Fibroblast of villous mesenchyme (primary cell): Measurements from ENCODE around the gene IQUB. TPM values are rescaled to one million over a fixed set of nuclear protein-coding genes. Genes with fewer than 3 reads are reported as not detected.
A peak's percentile ranks its signal among the peaks of the same experiment; 100 is the strongest.
"Not testable (repeated sequence)": the region's sequence is repeated elsewhere in the genome, so short reads cannot be mapped to it uniquely, and the experiment has no call there.

Experiments
- DNase-seq: peaks from one replicate; pipeline ENCODE4 v3.0.0-alpha.2; 2010; ENCODE audit warnings: low read depth
- H3K4me3 ChIP-seq: 2 replicates; pipeline ENCODE4 v1.5.1; 2011; ENCODE audit warnings: low read depth, mild to moderate bottlenecking, low read length
- small RNA-seq: library from RNA; depleted of rRNA; stranded (forward); fragments of <200 nt; gene quantifications from one replicate; pipeline ENCODE3, GENCODE V24; 2012
- total RNA-seq: library from RNA; depleted of rRNA; stranded (reverse); fragments of >200 nt; gene quantifications from 2 replicates; pipeline ENCODE4 v1.2.3, GENCODE V29; 2012
- TF ChIP-seq, protein P1 (sequence below): IDR thresholded peaks from 2 replicates; pipeline ENCODE4 v1.5.1; 2012; ENCODE audit warnings: low read depth, mild to moderate bottlenecking, low read length; ENCODE audit not compliant: insufficient read depth

IQUB gene
- total RNA-seq, 1 donor = 0.43 TPM

DNA sequence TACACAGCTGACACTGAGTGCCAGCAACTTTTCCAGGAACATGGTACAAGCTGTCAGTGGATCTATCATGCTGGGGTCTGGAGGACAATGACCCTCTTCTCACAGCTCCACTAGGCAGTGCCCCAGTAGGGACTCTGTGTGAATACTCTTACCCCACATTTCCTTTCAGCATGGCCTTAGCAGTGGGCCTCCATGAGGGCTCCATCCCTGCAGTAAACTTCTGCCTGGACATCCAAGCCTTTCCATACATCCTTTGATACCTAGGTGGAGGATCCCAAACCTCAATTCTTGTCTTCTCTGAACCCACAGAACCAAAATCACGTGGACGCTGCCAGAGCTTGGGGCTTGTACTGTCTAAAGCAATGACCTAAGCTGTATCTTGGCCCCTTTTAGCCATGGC is 116.8 kb downstream of the IQUB start:
- DNase-seq = no peak
- TF ChIP-seq, protein P1, sequence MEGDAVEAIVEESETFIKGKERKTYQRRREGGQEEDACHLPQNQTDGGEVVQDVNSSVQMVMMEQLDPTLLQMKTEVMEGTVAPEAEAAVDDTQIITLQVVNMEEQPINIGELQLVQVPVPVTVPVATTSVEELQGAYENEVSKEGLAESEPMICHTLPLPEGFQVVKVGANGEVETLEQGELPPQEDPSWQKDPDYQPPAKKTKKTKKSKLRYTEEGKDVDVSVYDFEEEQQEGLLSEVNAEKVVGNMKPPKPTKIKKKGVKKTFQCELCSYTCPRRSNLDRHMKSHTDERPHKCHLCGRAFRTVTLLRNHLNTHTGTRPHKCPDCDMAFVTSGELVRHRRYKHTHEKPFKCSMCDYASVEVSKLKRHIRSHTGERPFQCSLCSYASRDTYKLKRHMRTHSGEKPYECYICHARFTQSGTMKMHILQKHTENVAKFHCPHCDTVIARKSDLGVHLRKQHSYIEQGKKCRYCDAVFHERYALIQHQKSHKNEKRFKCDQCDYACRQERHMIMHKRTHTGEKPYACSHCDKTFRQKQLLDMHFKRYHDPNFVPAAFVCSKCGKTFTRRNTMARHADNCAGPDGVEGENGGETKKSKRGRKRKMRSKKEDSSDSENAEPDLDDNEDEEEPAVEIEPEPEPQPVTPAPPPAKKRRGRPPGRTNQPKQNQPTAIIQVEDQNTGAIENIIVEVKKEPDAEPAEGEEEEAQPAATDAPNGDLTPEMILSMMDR = no peak
- no peak overlapping the region for H3K4me3 ChIP-seq

DNA sequence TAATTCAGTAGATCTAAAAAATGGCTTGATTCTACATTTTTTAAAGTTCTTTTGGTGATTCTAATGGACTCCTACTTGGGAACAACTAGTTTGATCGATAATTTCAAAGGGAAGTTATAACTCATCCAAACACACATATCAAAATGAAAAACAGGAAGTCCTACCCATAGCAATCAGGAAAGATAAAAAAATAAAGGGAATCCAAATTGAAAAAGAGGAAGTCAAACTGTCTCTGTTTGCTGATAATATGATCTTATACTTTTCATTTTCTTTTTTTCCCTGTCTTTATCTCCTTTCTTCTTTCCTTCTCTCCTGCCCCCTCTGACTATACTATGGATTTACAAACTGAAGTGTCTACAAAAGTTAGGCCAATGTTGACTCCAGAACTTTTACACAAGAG is 118.8 kb downstream of the IQUB start:
- DNase-seq = no peak
- TF ChIP-seq, protein P1 = no peak

DNA sequence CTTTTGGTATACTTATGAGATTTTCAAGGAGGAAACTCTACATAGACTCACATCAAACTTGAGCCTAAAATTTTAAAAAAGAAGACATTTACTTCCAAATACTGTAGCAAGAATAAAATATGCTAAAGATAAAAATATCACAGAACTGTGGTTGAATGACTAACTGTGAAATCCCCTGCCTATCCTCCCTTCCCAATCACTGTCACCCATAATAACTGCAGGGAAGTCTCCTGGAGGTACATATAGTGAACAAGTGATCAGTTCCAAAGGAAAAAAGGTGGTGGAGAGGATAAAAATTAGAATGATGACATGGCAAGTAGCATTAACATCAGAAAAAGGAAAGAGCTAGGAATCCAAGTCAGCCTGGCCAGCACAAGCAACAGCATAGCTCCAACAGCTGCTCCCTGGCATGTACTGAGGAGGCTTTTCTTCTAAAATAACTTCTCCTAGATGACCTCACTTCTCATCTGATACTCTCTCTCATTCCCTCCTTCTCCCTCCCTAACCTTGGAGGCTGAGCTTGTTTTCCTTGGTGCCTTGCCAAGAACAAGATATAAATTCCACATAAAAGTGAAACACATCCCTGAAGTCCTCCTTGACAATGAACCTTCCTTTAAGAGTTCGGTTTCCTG is 124.0 kb downstream of the IQUB start:
- TF ChIP-seq, protein P1 = no peak
- DNase-seq = peak; percentile 70
- no peak overlapping the region for H3K4me3 ChIP-seq

More for the DNA sequence above, 118.8 kb downstream of the IQUB start:
- no peak overlapping the region for H3K4me3 ChIP-seq

DNA sequence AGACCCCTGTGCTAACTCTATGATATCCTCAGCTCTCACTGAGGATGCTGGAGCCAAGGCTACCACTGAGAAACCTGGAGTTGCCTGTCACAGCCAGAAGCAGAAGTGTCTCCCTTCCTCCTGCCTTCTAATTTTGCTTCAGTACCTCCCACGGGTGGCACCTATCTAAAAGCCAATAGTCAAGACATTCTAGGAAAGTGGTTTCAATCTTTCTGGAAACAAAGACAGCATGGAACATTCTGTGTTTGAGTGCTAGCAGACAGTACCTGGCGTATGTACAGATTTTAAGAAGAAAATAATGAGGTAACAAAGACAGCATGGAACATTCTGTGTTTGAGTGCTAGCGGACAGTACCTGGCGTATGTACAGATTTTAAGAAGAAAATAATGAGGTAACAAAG is 126.4 kb downstream of the IQUB start:
- DNase-seq, H3K4me3 ChIP-seq: not testable (repeated sequence)

Small RNA genes within 50 kb of the gene (small RNA-seq; reads per million reads assigned to genes)
- not detected for gene RNU6-296P

Other genes with a start within 250 kb of the IQUB start
- 28.0 and 43.2 TPM in 2 replicates for gene NDUFA5, start 23.2 kb upstream of the IQUB start, total RNA-seq
- gene ASB15, start 67.2 kb upstream of the IQUB start, total RNA-seq = not detected in 2 replicates
- not detected in 2 replicates for gene LMOD2, start 121.3 kb upstream of the IQUB start, total RNA-seq
- 18.0 and 22.5 TPM in 2 replicates for gene WASL, start 214.4 kb upstream of the IQUB start, total RNA-seq